Coronary artery (tissue), 2 donors: ENCODE measurements around the gene FNBP1L.

Source experiments
- DNase-seq: peaks from one replicate; pipeline ENCODE4 v3.0.0-alpha.2; 2017; ENCODE audit warnings: low spot score
- H3K27ac ChIP-seq, 2 donors: fragments of 200-600 bp; sonication (generic); one replicate each; pipeline ENCODE4 v1.5.1; 2016 to 2019
- H3K4me3 ChIP-seq: fragments of 200-600 bp; sonication (generic); 2 replicates; pipeline ENCODE4 v1.5.1; 2016; ENCODE audit warnings: mild to moderate bottlenecking, moderate library complexity
- CTCF ChIP-seq: fragments of 200-600 bp; sonication (generic); IDR thresholded peaks from one replicate; pipeline ENCODE4 v1.5.1; 2019; ENCODE audit warnings: antibody characterized with exemption

Gene FNBP1L

GRCh38 chr1:93601686-93602085, 153.8 kb downstream of the FNBP1L start:
- Histone ChIP-seq H3K27ac (no peak overlapping the region), H3K4me3 (no peak overlapping the region)
- TF ChIP-seq CTCF = no peak
- no peak for DNase-seq

GRCh38 chr1:93602101-93602500, 154.2 kb downstream of the FNBP1L start:
- DNase-seq = no peak
- H3K27ac ChIP-seq = no peak overlapping the region
- H3K4me3 ChIP-seq = no peak overlapping the region
- TF ChIP-seq CTCF = no peak

- no peak overlapping the region for H3K4me3 ChIP-seq
- TF ChIP-seq CTCF = no peak
- DNase-seq = no peak
- H3K27ac ChIP-seq = no peak overlapping the region
These were observed 155.2 kb downstream of the FNBP1L start for GRCh38 chr1:93603106-93603505.

- DNase-seq = no peak
- H3K4me3 ChIP-seq = no peak overlapping the region
- TF ChIP-seq CTCF = no peak
- H3K27ac ChIP-seq = no peak overlapping the region
These were observed 155.7 kb downstream of the FNBP1L start for GRCh38 chr1:93603601-93604000.
